Measurements from ENCODE around the gene MAPKAPK3.

The MAPKAPK3 gene

GRCh38 chr3:50656417-50657195 lies 39.7 kb downstream of the MAPKAPK3 start:
- no peak for TF ChIP-seq CTCF (conservative IDR thresholded peaks at IDR 0.05; ENCODE audit: low read length)
- H3K4me3 ChIP-seq (ENCODE audit: low read length), result no peak overlapping the region
- no peak for DNase-seq (ENCODE audit: low read depth)

- H3K4me3 ChIP-seq (ENCODE audit: low read length), result no peak overlapping the region
- no peak for DNase-seq (ENCODE audit: low read depth)
- TF ChIP-seq CTCF (conservative IDR thresholded peaks at IDR 0.05; ENCODE audit: low read length), result no peak
Observed at GRCh38 chr3:50657407-50657806, 40.5 kb downstream of the MAPKAPK3 start.

DNA sequence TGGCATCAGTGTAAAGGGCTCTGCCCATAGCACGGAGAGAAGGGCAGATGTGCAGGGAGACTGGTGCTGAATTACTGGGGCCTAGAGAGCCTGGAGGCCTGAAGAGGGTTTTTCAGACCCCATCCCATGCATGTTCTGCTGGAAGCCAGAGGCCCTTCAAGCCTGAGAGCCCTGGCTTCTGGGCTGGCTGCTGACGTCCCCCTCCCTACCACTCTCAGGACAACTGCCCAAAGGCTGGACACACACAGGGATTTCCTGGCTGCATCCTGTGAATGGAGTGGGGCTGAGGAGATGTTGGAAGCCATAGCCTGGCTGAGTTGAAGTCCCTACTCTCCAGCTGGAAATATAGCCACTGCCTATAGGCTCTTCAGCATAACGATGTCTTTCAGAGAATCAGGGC lies 40.9 kb downstream of the MAPKAPK3 start:
- no peak overlapping the region for H3K4me3 ChIP-seq (ENCODE audit: low read length)
- no peak for TF ChIP-seq CTCF (conservative IDR thresholded peaks at IDR 0.05; ENCODE audit: low read length)
- DNase-seq (ENCODE audit: low read depth), result no peak

GRCh38 chr3:50658416-50658815 lies 41.5 kb downstream of the MAPKAPK3 start:
- H3K4me3 ChIP-seq (ENCODE audit: low read length), result no peak overlapping the region
- DNase-seq (ENCODE audit: low read depth), result peak; percentile 43
- TF ChIP-seq CTCF (conservative IDR thresholded peaks at IDR 0.05; ENCODE audit: low read length), result no peak

DNA sequence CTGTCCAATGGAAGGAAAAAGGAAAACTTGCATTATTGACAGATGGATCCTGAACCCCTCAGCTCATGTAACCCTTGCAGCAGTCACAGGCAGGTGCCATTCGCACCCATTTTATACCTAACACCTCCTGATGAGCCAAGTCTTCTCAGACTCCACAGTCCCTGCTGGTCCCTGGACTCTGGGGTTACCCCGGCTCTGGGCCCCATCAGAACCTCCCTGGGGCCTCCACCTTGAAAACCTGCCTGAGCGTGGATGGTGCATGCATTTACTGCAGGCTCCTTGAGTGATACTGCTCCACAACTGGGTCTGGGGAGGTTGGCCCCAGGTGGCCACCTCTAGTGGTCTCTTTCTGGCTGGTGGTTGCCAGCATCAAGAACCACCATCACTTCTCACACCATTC lies 41.9 kb downstream of the MAPKAPK3 start:
- H3K4me3 ChIP-seq (ENCODE audit: low read length), result no peak overlapping the region
- no peak for DNase-seq (ENCODE audit: low read depth)
- TF ChIP-seq CTCF (conservative IDR thresholded peaks at IDR 0.05; ENCODE audit: low read length), result no peak

DNA sequence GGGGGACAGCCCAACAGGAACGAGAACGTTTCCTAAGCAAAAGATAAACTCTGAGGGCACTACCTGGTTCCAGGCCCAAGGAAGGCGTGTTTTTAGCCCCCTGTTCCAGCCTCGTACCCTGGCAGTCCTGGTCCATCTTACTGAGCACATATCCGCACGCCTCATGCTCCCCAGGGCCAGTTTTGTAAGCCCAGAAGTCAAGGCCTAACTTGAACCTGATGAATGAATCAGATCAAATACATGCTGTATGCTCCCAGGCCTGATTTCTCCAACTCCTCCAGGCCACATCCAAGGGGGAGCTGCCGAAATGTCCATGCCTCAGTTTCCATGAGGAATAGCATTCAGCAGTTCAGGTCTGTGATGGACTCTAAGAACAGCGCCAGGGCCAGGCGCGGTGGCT lies 43.4 kb downstream of the MAPKAPK3 start:
- DNase-seq (ENCODE audit: low read depth), result no peak
- no peak overlapping the region for H3K4me3 ChIP-seq (ENCODE audit: low read length)
- no peak for TF ChIP-seq CTCF (conservative IDR thresholded peaks at IDR 0.05; ENCODE audit: low read length)

DNA sequence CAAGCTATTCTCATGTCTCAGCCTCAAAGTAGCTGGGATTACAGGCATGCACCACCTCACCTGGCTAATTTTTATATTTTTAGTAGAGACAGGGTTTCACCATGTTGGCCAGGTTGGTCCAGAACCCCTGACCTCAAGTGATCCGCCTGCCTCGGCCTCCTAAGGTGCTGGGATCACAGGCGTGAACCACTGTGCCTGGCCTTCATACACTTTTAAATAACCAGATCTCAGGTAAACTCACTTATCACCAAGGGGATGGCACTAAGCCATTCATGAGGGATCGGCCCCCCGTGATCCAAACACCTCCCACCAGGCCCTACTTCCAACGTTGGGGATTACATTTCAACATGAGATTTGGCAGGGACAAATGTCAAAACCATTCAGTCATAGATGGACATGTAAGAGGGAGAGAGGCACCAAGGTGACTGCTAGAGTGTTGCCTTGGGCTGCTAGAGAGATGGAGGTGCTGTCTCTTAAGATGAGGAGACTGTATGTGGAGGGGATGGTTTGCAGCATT lies 44.4 kb downstream of the MAPKAPK3 start:
- no peak overlapping the region for H3K4me3 ChIP-seq (ENCODE audit: low read length)
- TF ChIP-seq CTCF (conservative IDR thresholded peaks at IDR 0.05; ENCODE audit: low read length), result no peak
- no peak for DNase-seq (ENCODE audit: low read depth)
